ENCODE data around the gene SMIM9. TPM values are rescaled to one million over a fixed set of nuclear protein-coding genes. Genes with fewer than 3 reads are reported as not detected.

SMIM9 gene
- total RNA-seq, 4 donors from 2014 or later, result not detected

GRCh38 chrX:154805696-154806091 lies 28.8 kb downstream of the SMIM9 start:
- no peaks in the 10 kb centered on the region for H3K36me3 ChIP-seq
- 49% methylated on average over 13 of the region's 13 CpGs for WGBS
- TF ChIP-seq CTCF (IDR thresholded peaks at IDR 0.05) (no peak), POLR2AphosphoS5 (IDR thresholded peaks at IDR 0.05) (no peak), POLR2A (IDR thresholded peaks at IDR 0.05; ENCODE audit: low read depth) (no peak), EP300 (IDR thresholded peaks at IDR 0.05) (no peak)
- H3K4me1 ChIP-seq, result peaks cover 4 to 24% (median 18%) of the 10 kb centered on the region in 4 donors
- peak overlapping the region; percentile 68 to 77 (median 71) for H3K4me3 ChIP-seq
- no peaks in the 10 kb centered on the region for H3K27me3 ChIP-seq
- H3K9me3 ChIP-seq, result peaks cover 0 to 8% (median 0%) of the 10 kb centered on the region in 4 donors
- H3K27ac ChIP-seq (replicated peaks in 1 of 4), result peak overlapping the region; percentile 72 to 85 (median 82)
- no peak for DNase-seq (ENCODE audit: extremely low spot score)
- intact Hi-C loops (cut with DNase I), result no loop called here

DNA sequence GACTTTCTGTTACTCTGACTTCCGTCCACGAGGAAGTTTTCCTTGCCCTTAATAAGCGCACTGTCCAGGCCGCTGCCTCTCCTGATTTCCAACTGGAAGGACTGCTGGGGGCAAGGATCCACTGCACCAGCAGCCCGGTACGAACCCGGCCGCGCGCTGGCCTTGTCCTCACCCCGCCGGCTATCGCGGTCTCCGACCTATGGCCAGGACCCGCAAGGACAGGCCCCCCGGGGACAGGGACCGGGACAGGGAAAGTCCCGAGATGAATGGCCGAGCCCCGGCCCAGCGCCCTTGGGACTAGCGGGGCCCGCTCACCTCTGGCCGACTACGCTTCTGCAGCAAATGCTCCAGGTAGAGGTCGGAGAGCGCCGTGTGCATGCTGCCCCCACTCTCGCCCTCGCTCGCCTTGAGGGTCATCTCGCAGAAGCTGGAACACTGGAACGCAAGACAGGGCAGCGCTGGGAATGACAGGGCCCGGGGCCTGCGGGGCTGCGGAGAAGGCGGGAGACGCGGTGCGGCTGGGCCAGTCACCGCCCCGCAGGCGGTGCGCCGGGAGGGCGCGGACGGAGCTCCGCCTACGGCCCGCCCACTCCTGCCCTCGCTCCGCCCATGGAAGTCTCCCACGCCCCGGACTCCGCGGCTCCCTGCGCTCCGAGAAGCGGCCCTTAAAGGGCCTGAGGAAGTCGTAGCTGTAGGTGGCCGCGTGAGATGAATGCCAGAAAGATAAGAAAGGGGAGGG lies 29.3 kb downstream of the SMIM9 start, which contains the start of gene MPP1:
Gene MPP1 (minus strand): TSS at position 529 of the 739 bp plus-strand sequence. CDS start 112 bp downstream, at position 417.
- TF ChIP-seq POLR2A (IDR thresholded peaks at IDR 0.05; ENCODE audit: low read depth), result peak; percentile 14
- TF ChIP-seq EP300 (IDR thresholded peaks at IDR 0.05), result no peak
- TF ChIP-seq POLR2AphosphoS5 (IDR thresholded peaks at IDR 0.05), result peak; percentile 29 to 74
- no peak for TF ChIP-seq CTCF (IDR thresholded peaks at IDR 0.05)
- peaks cover 0 to 8% (median 0%) of the 10 kb centered on the region in 4 donors for H3K9me3 ChIP-seq
- peak within 1 kb of the TSS; percentile 68 to 77 (median 71) for H3K4me3 ChIP-seq
- WGBS, result 30% methylated on average over 56 of the region's 65 CpGs
- no peaks in the 10 kb centered on the region for H3K27me3 ChIP-seq
- no peak for DNase-seq (ENCODE audit: extremely low spot score)
- intact Hi-C loops (cut with DNase I), result no loop called here
- H3K36me3 ChIP-seq, result no peaks in the 10 kb centered on the region
- H3K4me1 ChIP-seq, result peaks cover 4 to 29% (median 23%) of the 10 kb centered on the region in 4 donors
- H3K27ac ChIP-seq (replicated peaks in 1 of 4), result peak within 1 kb of the TSS; percentile 72 to 85 (median 82)

- intact Hi-C loops (cut with DNase I), result no loop called here
- Histone ChIP-seq H3K4me3 (peak overlapping the region; percentile 68 to 77 (median 71)), H3K4me1 (peaks cover 10 to 36% (median 30%) of the 10 kb centered on the region in 4 donors), H3K36me3 (no peaks in the 10 kb centered on the region), H3K27ac (replicated peaks in 1 of 4) (peak overlapping the region; percentile 72 to 85 (median 82)), H3K27me3 (no peaks in the 10 kb centered on the region), H3K9me3 (peaks cover 0 to 8% (median 0%) of the 10 kb centered on the region in 4 donors)
- WGBS, result 38% methylated on average over 7 of the region's 7 CpGs
- TF ChIP-seq POLR2A (IDR thresholded peaks at IDR 0.05; ENCODE audit: low read depth), result no peak
- TF ChIP-seq CTCF (IDR thresholded peaks at IDR 0.05), result no peak
- TF ChIP-seq POLR2AphosphoS5 (IDR thresholded peaks at IDR 0.05), result no peak
- TF ChIP-seq EP300 (IDR thresholded peaks at IDR 0.05), result no peak
- no peak for DNase-seq (ENCODE audit: extremely low spot score)
Measured at GRCh38 chrX:154804261-154804956, 30.1 kb downstream of the SMIM9 start.

GRCh38 chrX:154802947-154803346 lies 31.5 kb downstream of the SMIM9 start:
- no peak for DNase-seq (ENCODE audit: extremely low spot score)
- intact Hi-C loops (cut with DNase I), result no loop called here
- Histone ChIP-seq H3K36me3 (no peaks in the 10 kb centered on the region), H3K9me3 (peaks cover 0 to 8% (median 0%) of the 10 kb centered on the region in 4 donors), H3K27me3 (no peaks in the 10 kb centered on the region), H3K27ac (replicated peaks in 1 of 4) (no peak overlapping the region), H3K4me1 (peaks cover 10 to 40% (median 33%) of the 10 kb centered on the region in 4 donors), H3K4me3 (no peak overlapping the region)
- TF ChIP-seq CTCF (IDR thresholded peaks at IDR 0.05) (no peak), POLR2AphosphoS5 (IDR thresholded peaks at IDR 0.05) (no peak), EP300 (IDR thresholded peaks at IDR 0.05) (no peak), POLR2A (IDR thresholded peaks at IDR 0.05; ENCODE audit: low read depth) (no peak)
- WGBS, result 71% methylated on average over 2 of the region's 2 CpGs

Measured in esophagus muscularis mucosa (tissue), 4 donors.